AG20443 (cell line): ENCODE measurements around the gene RPF1.
"Not testable (repeated sequence)": the region's sequence is repeated elsewhere in the genome, so short reads cannot be mapped to it uniquely, and the experiment has no call there.

Experiments used
- DNase-seq: peaks from one replicate; pipeline ENCODE4 v3.0.0; 2012; ENCODE audit warnings: low spot score, mixed read lengths

The RPF1 gene

GRCh38 chr1:84478876-84479868 is at the start of gene RPF1:
RPF1 (plus strand) TSS chr1:84479266; CDS start chr1:84479282, 16 bp downstream.
- peak; percentile 89 for DNase-seq

GRCh38 chr1:84430546-84430945 is 48.5 kb upstream of the RPF1 start:
- DNase-seq = no peak

- DNase-seq = peak; percentile 70
Measured at GRCh38 chr1:84433258-84434080, 45.6 kb upstream of the RPF1 start.

- DNase-seq = no peak
Measured at GRCh38 chr1:84434081-84434769, 44.8 kb upstream of the RPF1 start.

GRCh38 chr1:84434801-84435549 is 44.1 kb upstream of the RPF1 start:
- no peak for DNase-seq

GRCh38 chr1:84436876-84437655 is 42.0 kb upstream of the RPF1 start:
- no peak for DNase-seq

GRCh38 chr1:84442256-84442655 is 36.8 kb upstream of the RPF1 start:
- peak; percentile 78 for DNase-seq

- DNase-seq = not testable (repeated sequence)
Measured at GRCh38 chr1:84442747-84443646, 36.1 kb upstream of the RPF1 start.

GRCh38 chr1:84448704-84449103 is 30.4 kb upstream of the RPF1 start:
- DNase-seq = not testable (repeated sequence)

GRCh38 chr1:84450910-84451309 is 28.2 kb upstream of the RPF1 start:
- peak; percentile 13 for DNase-seq

- no peak for DNase-seq
Measured at GRCh38 chr1:84452436-84452835, 26.6 kb upstream of the RPF1 start.

- DNase-seq = no peak
Measured at GRCh38 chr1:84462118-84462517, 16.9 kb upstream of the RPF1 start.

- DNase-seq = no peak
Measured at GRCh38 chr1:84467298-84467697, 11.8 kb upstream of the RPF1 start.

- no peak for DNase-seq
Measured at GRCh38 chr1:84476225-84476624, 2.8 kb upstream of the RPF1 start.

- no peak for DNase-seq
Measured at GRCh38 chr1:84479998-84480397, 932 bp downstream of the RPF1 start.

- no peak for DNase-seq
Measured at GRCh38 chr1:84480650-84481049, 1.6 kb downstream of the RPF1 start.

GRCh38 chr1:84481317-84481716 is 2.3 kb downstream of the RPF1 start:
- no peak for DNase-seq

GRCh38 chr1:84488107-84488506 is 9.0 kb downstream of the RPF1 start:
- no peak for DNase-seq

- no peak for DNase-seq
Measured at GRCh38 chr1:84489766-84490165, 10.7 kb downstream of the RPF1 start.

- no peak for DNase-seq
Measured at GRCh38 chr1:84492726-84493125, 13.7 kb downstream of the RPF1 start.
